Gastrocnemius medialis (tissue), 4 donors: Measurements from ENCODE around the gene CPED1. TPM values are rescaled to one million over a fixed set of nuclear protein-coding genes. Genes with fewer than 3 reads are reported as not detected.
"Not testable (repeated sequence)": the region's sequence is repeated elsewhere in the genome, so short reads cannot be mapped to it uniquely, and the experiment has no call there.

Experiments used
- ATAC-seq, 2 donors: fragments of 150-250 bp; one replicate each; pipeline ENCODE4 v1.9.1; 2016
- DNase-seq, 2 donors: peaks; one replicate each; pipeline ENCODE4 v3.0.0-alpha.2; 2019
- H3K27ac ChIP-seq, 4 donors: fragments of 200-600 bp; sonication (generic); 1 replicate in 1 of 4; 2 replicates in 3 of 4; pipeline ENCODE4 v1.5.1; 2016 to 2018; ENCODE audit warnings: mild to moderate bottlenecking in 2 of 4, moderate library complexity in 1 of 4
- H3K27me3 ChIP-seq, 3 donors: fragments of 200-600 bp; sonication (generic) in 2 of 3; 1 replicate in 1 of 3; 2 replicates in 2 of 3; pipeline versions ENCODE4 v1.5.1 to v1.6.0; 2016 to 2019; ENCODE audit warnings: mild to moderate bottlenecking in 1 of 3, moderate library complexity in 1 of 3
- H3K36me3 ChIP-seq, 2 donors: fragments of 200-600 bp; sonication (generic) in 1 of 2; one replicate each; pipeline ENCODE4 v1.5.1; 2017 to 2018
- H3K4me1 ChIP-seq, 2 donors: fragments of 200-600 bp; sonication (generic) in 1 of 2; one replicate each; pipeline ENCODE4 v1.5.1; 2016 to 2017; ENCODE audit warnings: mild to moderate bottlenecking in 2 of 2
- H3K4me3 ChIP-seq, 4 donors: fragments of 200-600 bp; sonication (generic) in 3 of 4; 1 replicate in 1 of 4; 2 replicates in 3 of 4; pipeline ENCODE4 v1.5.1; 2016 to 2019; ENCODE audit warnings: mild to moderate bottlenecking in 2 of 4
- H3K9me3 ChIP-seq, 3 donors: fragments of 200-600 bp; sonication (generic) in 2 of 3; 1 replicate in 1 of 3; 2 replicates in 2 of 3; pipeline ENCODE4 v1.5.1; 2016 to 2019
- CTCF ChIP-seq, 5 experiments: fragments of 450-650 bp in 3 of 5; fragments of 200-600 bp in 2 of 5; sonication (generic) in 2 of 5; IDR thresholded peaks in 4 of 5; conservative IDR thresholded peaks in 1 of 5; 1 replicate in 4 of 5; 2 replicates in 1 of 5; pipeline ENCODE4 v1.5.1; 2016 to 2019; ENCODE audit warnings: antibody characterized with exemption in 5 of 5, mild to moderate bottlenecking in 3 of 5, moderate library complexity in 3 of 5
- POLR2A ChIP-seq, 2 donors: fragments of 450-650 bp; IDR thresholded peaks; one replicate each; pipeline ENCODE4 v1.6.1; 2017; ENCODE audit warnings: antibody characterized with exemption in 2 of 2, mild to moderate bottlenecking in 2 of 2, moderate library complexity in 2 of 2
- in situ Hi-C, 4 donors: fragments of 200-750 bp; cut with MboI; loops; one replicate each; pipeline versions ENCODE4 v1.15.0 to v1.8.0; 2017; ENCODE audit warnings: low sequenced_read_pairs in 4 of 4
- intact Hi-C: fragments of 100-400 bp; cut with DNase I; formaldehyde crosslinking; loops from one replicate; pipeline ENCODE4 v1.15.1; 2023; ENCODE audit warnings: low total_unique reads
- total RNA-seq, 4 donors: library from RNA; depleted of rRNA; stranded (reverse); fragments of >200 nt; gene quantifications; one replicate each; pipeline versions ENCODE4 v1.1.0 to v1.2.3, GENCODE V29; 2016

CPED1 gene
- total RNA-seq, 4 donors from 2014 or later = 4.8 to 35.5 (median 34.1) TPM

DNA sequence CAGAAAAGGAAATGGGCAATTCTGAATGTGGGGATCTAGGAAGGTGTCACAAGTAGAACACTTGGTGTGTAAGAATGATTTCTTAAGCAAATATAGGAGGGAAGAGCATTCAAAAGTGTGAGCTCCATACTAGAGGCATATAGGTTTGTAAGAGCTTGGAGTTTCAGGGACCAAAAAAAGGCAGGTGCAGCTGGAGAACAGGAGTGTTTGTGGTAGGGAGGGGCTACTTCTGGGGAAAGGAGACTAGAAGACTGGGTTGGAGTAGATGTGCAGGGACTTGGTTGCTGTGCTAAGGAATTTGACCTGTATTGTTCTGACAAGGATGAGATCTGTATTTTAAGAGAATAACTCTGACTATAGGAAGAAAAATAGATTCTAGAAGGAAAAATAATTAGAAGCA lies 46.4 kb downstream of the CPED1 start:
- no peak for ATAC-seq
- intact Hi-C loops (no loop called here), in situ Hi-C loops (no loop called here)
- peaks cover 0 to 5% of the 10 kb centered on the region in 2 donors for H3K36me3 ChIP-seq
- no peak for DNase-seq
- H3K27me3 ChIP-seq = no peaks in the 10 kb centered on the region
- H3K4me3 ChIP-seq = no peak overlapping the region
- H3K9me3 ChIP-seq = no peaks in the 10 kb centered on the region
- peaks cover 12 to 43% of the 10 kb centered on the region in 2 donors for H3K4me1 ChIP-seq
- TF ChIP-seq CTCF (IDR thresholded peaks at IDR 0.05 in 4 of 5, conservative IDR thresholded peaks at IDR 0.05 in 1 of 5) (no peak), POLR2A (IDR thresholded peaks at IDR 0.05) (no peak)
- H3K27ac ChIP-seq = peak overlapping the region in 2 of 4 donors; percentile 34 to 44

- peaks cover 23 to 54% of the 10 kb centered on the region in 2 donors for H3K4me1 ChIP-seq
- in situ Hi-C loops, H3K9me3 ChIP-seq, H3K4me3 ChIP-seq, H3K27me3 ChIP-seq, H3K36me3 ChIP-seq, intact Hi-C loops, ATAC-seq, DNase-seq: not testable (repeated sequence)
- peak overlapping the region in 3 of 4 donors; percentile 15 to 86 (median 86) for H3K27ac ChIP-seq
Measured at GRCh38 chr7:121036776-121037175, 48.3 kb downstream of the CPED1 start.

DNA sequence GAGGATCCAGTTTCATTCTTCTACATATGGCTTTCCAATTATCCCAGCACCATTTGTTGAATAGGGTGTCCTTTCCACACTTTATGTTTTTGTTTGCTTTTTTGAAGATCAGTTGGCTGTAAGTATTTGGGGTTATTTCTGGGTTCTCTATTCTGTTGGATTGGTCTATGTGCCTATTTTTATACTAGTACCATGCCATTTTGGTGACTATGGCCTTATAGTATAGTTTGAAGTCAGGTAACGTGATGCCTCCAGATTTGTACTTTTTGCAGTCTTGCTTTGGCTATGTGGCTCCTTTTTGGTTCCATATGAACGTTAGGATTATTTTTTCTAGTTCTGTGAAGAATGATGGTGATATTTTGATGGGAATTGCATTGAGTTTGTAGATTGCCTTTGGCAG lies 48.8 kb downstream of the CPED1 start:
- H3K4me1 ChIP-seq = peaks cover 28 to 60% of the 10 kb centered on the region in 2 donors
- in situ Hi-C loops = not testable (repeated sequence)

DNA sequence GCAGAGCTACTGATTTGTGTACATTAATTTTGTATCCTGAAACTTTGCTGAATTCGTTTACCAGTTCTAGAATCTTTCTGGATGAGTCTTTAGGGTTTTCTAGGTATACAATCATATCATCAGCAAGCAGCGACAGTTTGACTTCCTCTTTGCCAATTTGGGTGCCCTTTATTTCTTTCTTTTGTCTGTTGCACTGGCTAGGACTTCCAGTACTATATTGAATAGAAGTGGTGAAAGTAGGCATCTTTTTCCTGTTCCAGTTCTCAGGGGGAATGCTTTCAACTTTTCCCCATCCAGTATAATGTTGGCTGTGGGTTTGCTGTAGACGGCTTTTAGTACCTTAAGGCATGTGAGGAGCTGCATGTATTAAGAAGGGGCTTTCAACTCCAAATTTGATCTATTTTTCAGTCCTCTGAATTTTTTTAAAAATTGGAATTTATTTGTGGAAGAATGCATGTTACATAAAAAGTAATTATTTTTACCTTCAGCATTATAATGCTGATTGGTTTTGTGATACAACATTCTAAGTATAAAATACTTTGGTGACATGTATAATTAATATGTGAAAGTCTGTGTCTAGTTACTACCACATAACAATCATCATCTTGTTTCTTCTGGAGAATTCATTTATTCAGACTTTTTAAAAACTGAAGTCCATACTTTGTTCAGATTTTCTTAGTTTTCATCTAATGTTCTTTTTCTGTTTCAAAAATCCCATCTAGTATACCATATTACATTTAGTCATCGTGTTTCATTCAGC lies 49.6 kb downstream of the CPED1 start:
- Histone ChIP-seq H3K27ac (peak overlapping the region; percentile 30 to 86 (median 70)), H3K9me3 (no peaks in the 10 kb centered on the region), H3K27me3 (no peaks in the 10 kb centered on the region), H3K4me3 (no peak overlapping the region), H3K36me3 (no peaks in the 10 kb centered on the region), H3K4me1 (peaks cover 36 to 58% of the 10 kb centered on the region in 2 donors)
- ATAC-seq = no peak
- in situ Hi-C loops (no loop called here), intact Hi-C loops (no loop called here)
- DNase-seq = no peak
- TF ChIP-seq CTCF (IDR thresholded peaks at IDR 0.05 in 4 of 5, conservative IDR thresholded peaks at IDR 0.05 in 1 of 5) (no peak), POLR2A (IDR thresholded peaks at IDR 0.05) (no peak)

More for the DNA sequence above, 48.8 kb downstream of the CPED1 start:
- H3K36me3 ChIP-seq, H3K27me3 ChIP-seq, intact Hi-C loops, H3K9me3 ChIP-seq, H3K4me3 ChIP-seq, DNase-seq, ATAC-seq: not testable (repeated sequence)
- H3K27ac ChIP-seq = peak overlapping the region in 2 of 4 donors; percentile 86

GRCh38 chr7:121038717-121039509 lies 50.4 kb downstream of the CPED1 start:
- Histone ChIP-seq H3K27me3 (no peaks in the 10 kb centered on the region), H3K4me1 (peaks cover 42 to 56% of the 10 kb centered on the region in 2 donors), H3K4me3 (no peak overlapping the region), H3K27ac (peak overlapping the region; percentile 30 to 86 (median 70)), H3K9me3 (no peaks in the 10 kb centered on the region), H3K36me3 (no peaks in the 10 kb centered on the region)
- in situ Hi-C loops = no loop called here
- intact Hi-C loops = no loop called here
- TF ChIP-seq POLR2A (IDR thresholded peaks at IDR 0.05) = no peak
- no peak for TF ChIP-seq CTCF (IDR thresholded peaks at IDR 0.05 in 4 of 5, conservative IDR thresholded peaks at IDR 0.05 in 1 of 5)
- DNase-seq (no peak), ATAC-seq (no peak)
